IMR-90 (cell line): ENCODE results near the gene MAP3K13. TPM values are rescaled to one million over a fixed set of nuclear protein-coding genes. Genes with fewer than 3 reads are reported as not detected.

ENCODE experiments used
- ATAC-seq: fragments of 200-7000 bp; cut with Tn5 transposase; 2 replicates; pipeline ENCODE4 v1.9.1; 2020; ENCODE audit warnings: low read depth, mild to moderate bottlenecking, moderate library complexity
- BruUV-seq: library from RNA; stranded (reverse); fragments of 400-500 nt; replicated peaks from 2 replicates; lab custom pipeline; 2021; lab: Mats Ljungman, UMichigan
- CTCF ChIA-PET: fragments of 300-600 bp; formaldehyde crosslinking; extraction: SDS; loops from one replicate; lab custom pipeline; 2021; ENCODE audit warnings: antibody characterized with exemption; lab: Yijun Ruan, JAX
- POLR2A ChIA-PET: fragments of 300-600 bp; sonication (Branson Sonifier 250); formaldehyde crosslinking; loops from one replicate; lab custom pipeline; 2022; ENCODE audit warnings: antibody characterized with exemption; ENCODE audit not compliant: unreplicated experiment; lab: Charles Lee
- DNase-seq: peaks from one replicate; pipeline ENCODE4 v3.0.0; 2013
- H2AFZ ChIP-seq: replicated peaks from 2 replicates; pipeline ENCODE3; 2013; ENCODE audit warnings: low read length, mild to moderate bottlenecking; ENCODE audit not compliant: poor library complexity
- H2AK5ac ChIP-seq: 2 replicates; pipeline ENCODE4 v1.6.1; 2013; ENCODE audit warnings: low read depth, low read length, inconsistent platforms
- H2AK9ac ChIP-seq: replicated peaks from 2 replicates; pipeline ENCODE3; 2013; ENCODE audit warnings: mild to moderate bottlenecking, low read depth, low read length, moderate library complexity; ENCODE audit not compliant: poor library complexity
- H2BK120ac ChIP-seq: 2 replicates; pipeline ENCODE4 v1.6.1; 2013; ENCODE audit warnings: low read depth, low read length, inconsistent platforms
- H2BK15ac ChIP-seq: 3 replicates; pipeline ENCODE4 v1.6.1; 2013; ENCODE audit warnings: low read depth, low read length, inconsistent platforms
- H2BK20ac ChIP-seq: 2 replicates; pipeline ENCODE4 v1.6.1; 2013; ENCODE audit warnings: low read depth, mild to moderate bottlenecking, inconsistent platforms, low read length, moderate library complexity
- H2BK5ac ChIP-seq: 2 replicates; pipeline ENCODE4 v1.6.1; 2013; ENCODE audit warnings: mild to moderate bottlenecking, low read depth, low read length, inconsistent platforms; ENCODE audit not compliant: poor library complexity, severe bottlenecking
- H3K14ac ChIP-seq: replicated peaks from 2 replicates; pipeline ENCODE4 v1.6.1; 2013; ENCODE audit warnings: low read depth, low read length, inconsistent platforms
- H3K18ac ChIP-seq: 2 replicates; pipeline ENCODE4 v1.6.1; 2013; ENCODE audit warnings: low read depth, low read length, control low read depth
- H3K23ac ChIP-seq: 2 replicates; pipeline ENCODE4 v1.6.1; 2013; ENCODE audit warnings: low read depth, low read length, inconsistent platforms
- H3K27ac ChIP-seq: 2 replicates; pipeline ENCODE4 v1.5.1; 2013; ENCODE audit warnings: mild to moderate bottlenecking, control low read depth, low read length; ENCODE audit not compliant: insufficient read depth
- H3K27me3 ChIP-seq: 2 replicates; pipeline ENCODE4 v1.6.1; 2013; ENCODE audit warnings: low read length; ENCODE audit not compliant: control insufficient read depth, insufficient read depth
- H3K36me3 ChIP-seq: 2 replicates; pipeline ENCODE4 v1.6.1; 2013; ENCODE audit warnings: low read length, mixed read lengths; ENCODE audit not compliant: control insufficient read depth, insufficient read depth
- H3K4ac ChIP-seq: 2 replicates; pipeline ENCODE4 v1.6.1; 2013; ENCODE audit warnings: low read depth, low read length, inconsistent platforms
- H3K4me1 ChIP-seq: 2 replicates; pipeline ENCODE4 v1.6.1; 2013; ENCODE audit warnings: low read length, mixed read lengths; ENCODE audit not compliant: control insufficient read depth, insufficient read depth
- H3K4me2 ChIP-seq: 2 replicates; pipeline ENCODE4 v1.6.1; 2013; ENCODE audit warnings: low read depth, mild to moderate bottlenecking, control low read depth, low read length, moderate library complexity
- H3K4me3 ChIP-seq: 2 replicates; pipeline ENCODE4 v1.5.1; 2013; ENCODE audit warnings: low read depth, mild to moderate bottlenecking, control low read depth, low read length, moderate library complexity; ENCODE audit not compliant: insufficient read depth
- H3K56ac ChIP-seq: 2 replicates; pipeline ENCODE4 v1.6.1; 2013; ENCODE audit warnings: low read length, inconsistent platforms; ENCODE audit not compliant: insufficient read depth; ENCODE audit errors: extremely low read depth
- H3K79me1 ChIP-seq, 2 experiments: 2 replicates each; pipeline ENCODE4 v1.6.1; 2013; ENCODE audit warnings: low read length in 2 of 2, inconsistent platforms in 1 of 2, low read depth in 1 of 2
- H3K9ac ChIP-seq: 2 replicates; pipeline ENCODE4 v1.6.1; 2013; ENCODE audit warnings: low read depth, low read length, control low read depth
- H3K9me1 ChIP-seq: 2 replicates; pipeline ENCODE4 v1.6.1; 2013; ENCODE audit warnings: low read length, inconsistent platforms; ENCODE audit not compliant: insufficient read depth
- H3K9me3 ChIP-seq: 2 replicates; pipeline ENCODE4 v1.6.1; 2013; ENCODE audit warnings: low read length; ENCODE audit not compliant: control insufficient read depth, insufficient read depth
- H4K20me1 ChIP-seq: 2 replicates; pipeline ENCODE4 v1.6.1; 2013; ENCODE audit warnings: low read length, inconsistent platforms; ENCODE audit not compliant: insufficient read depth
- H4K5ac ChIP-seq: 2 replicates; pipeline ENCODE4 v1.6.1; 2013; ENCODE audit warnings: mild to moderate bottlenecking, low read depth, low read length, control low read depth
- H4K8ac ChIP-seq, 2 experiments: 2 replicates each; pipeline ENCODE4 v1.6.1; 2013; ENCODE audit warnings: low read depth in 2 of 2, low read length in 2 of 2, control low read depth in 1 of 2, inconsistent platforms in 1 of 2
- H4K91ac ChIP-seq: 2 replicates; pipeline ENCODE4 v1.6.1; 2013; ENCODE audit warnings: low read depth, low read length, inconsistent platforms; ENCODE audit not compliant: insufficient read depth
- BHLHE40 ChIP-seq: fragments of 150-350 bp; IDR thresholded peaks from 2 replicates; pipeline ENCODE4 v1.6.1; 2016; ENCODE audit warnings: mild to moderate bottlenecking, low read depth, low read length
- CEBPB ChIP-seq: IDR thresholded peaks from 2 replicates; pipeline ENCODE4 v1.6.1; 2012; ENCODE audit warnings: low read depth, low read length, improper control_type of control experiment
- MAFK ChIP-seq: IDR thresholded peaks from 2 replicates; pipeline ENCODE4 v1.6.1; 2012; ENCODE audit warnings: low read depth, low read length, improper control_type of control experiment
- NFE2L2 ChIP-seq: fragments of 150-350 bp; IDR thresholded peaks from 2 replicates; pipeline ENCODE4 v1.6.1; 2016; ENCODE audit warnings: low read depth, mild to moderate bottlenecking, low read length
- RCOR1 ChIP-seq: IDR thresholded peaks from 2 replicates; pipeline ENCODE4 v1.6.1; 2012; ENCODE audit warnings: mild to moderate bottlenecking, low read length, improper control_type of control experiment; ENCODE audit not compliant: insufficient replicate concordance
- WGBS, 2 experiments: methylation state at CpG; one replicate each; pipeline versions ENCODE4 v1.1.5 to v1.1.7; 2013; ENCODE audit warnings: missing lambda C conversion rate in 2 of 2; ENCODE audit not compliant: insufficient read length in 1 of 2; ENCODE audit errors: extremely low coverage in 2 of 2; 5-methylcytosine and 5-hydroxymethylcytosine counted together
- dilution Hi-C: fragments of 300-500 bp; cut with HindIII; formaldehyde crosslinking; loops from one replicate; pipeline ENCODE4 v1.14.3; 2018; ENCODE audit warnings: low sequenced_read_pairs; ENCODE audit not compliant: unreplicated experiment
- in situ Hi-C: fragments of 300-500 bp; cut with MboI; formaldehyde crosslinking; loops from 3 replicates; pipeline ENCODE4 v1.14.3; 2019; ENCODE audit warnings: low sequenced_read_pairs, inconsistent platforms, mixed read lengths
- intact Hi-C: fragments of 100-400 bp; cut with micrococcal nuclease; formaldehyde crosslinking; loops from 2 replicates; pipeline ENCODE4 v1.10.0; 2022
- polyA plus RNA-seq, 3 experiments: library from polyadenylated mRNA; depleted of rRNA; stranded (reverse); fragments of >200 nt; gene quantifications; 2 replicates each; pipeline ENCODE4 v1.2.3, GENCODE V29; 2012; ENCODE audit warnings: low replicate concordance in 1 of 3
- total RNA-seq: library from RNA; depleted of rRNA; stranded (reverse); fragments of >200 nt; gene quantifications from 2 replicates; pipeline ENCODE4 v1.2.3, GENCODE V29; 2012

The MAP3K13 gene
- total and polyA plus RNA-seq, 2 of the 4 experiments (the other 2 are of a cell fraction): 9.9 to 17.6 TPM

DNA sequence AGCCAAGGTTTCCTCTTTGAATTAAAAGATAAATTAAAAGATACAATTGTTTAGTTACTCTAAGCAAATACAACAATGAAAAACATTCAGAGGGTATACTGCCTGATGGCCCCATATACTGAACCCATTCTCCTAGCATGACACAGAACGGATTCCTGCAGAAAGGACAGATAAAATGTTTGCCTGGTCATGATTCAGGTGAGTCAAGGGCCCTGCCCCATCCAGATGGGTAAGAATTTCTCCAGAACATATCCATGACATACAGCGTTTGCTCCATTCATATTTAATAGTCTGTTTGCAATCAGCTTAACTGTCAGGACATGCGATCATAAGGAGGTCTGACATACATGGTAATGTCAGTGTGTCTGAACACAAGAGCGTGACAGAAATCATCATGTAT, 127.3 kb downstream of the MAP3K13 start:
- Histone ChIP-seq H2BK120ac (no peak overlapping the region), H3K56ac (no peak overlapping the region), H3K79me1 (peaks cover 0 to 7% of the 10 kb centered on the region in 2 experiments; a peak in 2 of 4 replicates), H4K91ac (no peak overlapping the region), H2AK9ac (no peak overlapping the region), H3K4me3 (no peak overlapping the region), H3K23ac (no peak overlapping the region), H3K36me3 (peaks cover 22% of the 10 kb centered on the region), H4K8ac (no peak overlapping the region), H3K9me3 (no peaks in the 10 kb centered on the region), H3K14ac (no peak overlapping the region), H3K4me2 (no peak overlapping the region), H3K4ac (no peak overlapping the region), H2AK5ac (no peak overlapping the region), H2BK20ac (no peak overlapping the region), H3K27ac (no peak overlapping the region), H3K9me1 (no peaks in the 10 kb centered on the region; the same call in 1 of the 2 replicates), H3K9ac (no peak overlapping the region), H3K27me3 (no peaks in the 10 kb centered on the region), H4K5ac (no peak overlapping the region), H4K20me1 (no peaks in the 10 kb centered on the region), H3K18ac (no peak overlapping the region), H2BK15ac (no peak overlapping the region), H2BK5ac (no peak overlapping the region), H2AFZ (no peak overlapping the region), H3K4me1 (no peaks in the 10 kb centered on the region)
- POLR2A ChIA-PET: no interaction called here
- in situ Hi-C loops (no loop called here), dilution Hi-C loops (no loop called here), intact Hi-C loops (no loop called here)
- ATAC-seq (no peak), DNase-seq (no peak)
- TF ChIP-seq MAFK (no peak), RCOR1 (no peak), CEBPB (no peak), BHLHE40 (no peak), NFE2L2 (no peak)
- no TSS peak for BruUV-seq
- CTCF ChIA-PET: no interaction called here
- 100% methylated on average over 2 of the region's 4 CpGs; no CpG with 5 or more reads in 1 of the 2 experiments for WGBS, 2 experiments
